Stimulated activated CD8-positive, alpha-beta memory T cell treated with anti-CD3 and anti-CD28 coated beads, Interleukin-15, amount 100 ng/mL, for 1 hour (primary cell): ENCODE data around the gene RNF141.

Experiments used
- DNase-seq: peaks from one replicate; pipeline ENCODE4 v3.0.0-alpha.2; 2020; ENCODE audit warnings: low read depth

Gene RNF141

DNA sequence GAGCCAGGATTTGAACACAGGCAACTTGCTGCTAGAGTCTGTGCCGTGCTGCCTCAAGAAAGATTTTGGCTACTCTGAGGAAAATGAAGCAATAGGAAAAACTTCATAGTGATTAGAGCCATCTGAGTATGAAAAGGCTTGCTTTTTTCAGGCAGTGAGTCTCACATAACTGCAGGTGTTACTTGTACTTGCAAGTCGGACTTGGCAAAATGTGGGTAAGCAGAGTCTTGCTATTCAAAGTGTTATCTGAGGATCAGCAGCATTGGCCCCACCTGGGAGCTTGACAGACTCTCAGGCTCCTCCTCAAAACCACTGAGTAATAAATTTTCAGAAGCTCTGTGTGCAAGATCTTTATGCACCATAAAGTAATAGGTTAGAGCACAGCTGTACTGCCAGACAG lies 18.1 kb downstream of the RNF141 start:
- no peak for DNase-seq

DNA sequence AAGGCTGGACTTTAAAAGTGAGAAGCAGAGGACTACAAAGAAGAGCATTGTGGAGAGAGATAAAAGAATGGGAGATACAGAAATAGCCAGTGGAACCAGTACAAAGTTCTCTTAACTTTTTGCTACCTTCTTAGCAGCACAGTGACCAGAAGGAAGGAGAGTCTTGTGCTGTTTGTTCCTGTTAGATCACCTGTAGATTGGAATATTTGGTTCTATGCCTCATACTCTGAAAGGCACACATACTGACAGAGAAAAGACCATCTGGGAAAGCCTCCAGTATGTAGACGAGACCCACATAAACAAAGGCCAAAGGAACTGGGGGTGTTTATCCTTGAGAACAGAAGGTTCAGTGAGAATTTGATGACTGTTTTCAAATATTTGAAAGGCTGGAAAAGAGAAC lies 18.7 kb downstream of the RNF141 start:
- DNase-seq, result no peak

DNA sequence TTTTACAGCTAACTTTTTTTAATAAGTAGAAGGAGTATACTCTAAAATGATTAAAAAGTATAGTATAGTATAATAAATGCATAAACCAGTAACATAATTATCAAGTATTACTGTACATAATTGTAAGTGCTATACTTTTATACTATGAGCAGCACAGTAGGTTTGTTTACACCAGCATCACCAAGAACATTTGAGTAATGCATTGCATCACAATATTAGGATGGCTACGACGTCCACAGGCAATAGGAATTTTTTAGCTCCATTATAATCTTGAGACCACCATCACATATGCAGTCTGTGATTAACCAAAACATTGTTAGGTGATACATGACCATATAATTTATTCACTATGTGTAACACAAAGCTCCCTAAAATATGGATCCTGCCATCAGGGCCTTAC lies 20.4 kb downstream of the RNF141 start:
- DNase-seq, result no peak

DNA sequence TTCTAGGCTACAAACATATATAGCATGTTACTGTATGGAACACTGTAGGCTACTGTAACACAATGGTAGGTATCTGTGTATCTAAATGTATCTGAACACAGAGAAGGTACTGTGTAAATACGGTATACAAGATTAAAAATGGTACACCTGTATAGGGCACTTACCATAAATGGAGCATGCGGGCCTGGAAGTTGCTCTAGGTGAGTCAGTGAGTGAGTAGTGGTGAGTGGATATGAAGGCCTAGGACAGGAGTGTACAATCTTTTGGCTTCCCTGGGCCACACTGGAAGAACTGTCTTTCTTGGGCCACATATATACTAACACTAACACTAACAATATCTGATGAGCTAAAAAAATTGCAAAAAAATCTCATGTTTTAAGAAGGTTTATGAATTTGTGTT lies 21.4 kb downstream of the RNF141 start:
- DNase-seq, result no peak

DNA sequence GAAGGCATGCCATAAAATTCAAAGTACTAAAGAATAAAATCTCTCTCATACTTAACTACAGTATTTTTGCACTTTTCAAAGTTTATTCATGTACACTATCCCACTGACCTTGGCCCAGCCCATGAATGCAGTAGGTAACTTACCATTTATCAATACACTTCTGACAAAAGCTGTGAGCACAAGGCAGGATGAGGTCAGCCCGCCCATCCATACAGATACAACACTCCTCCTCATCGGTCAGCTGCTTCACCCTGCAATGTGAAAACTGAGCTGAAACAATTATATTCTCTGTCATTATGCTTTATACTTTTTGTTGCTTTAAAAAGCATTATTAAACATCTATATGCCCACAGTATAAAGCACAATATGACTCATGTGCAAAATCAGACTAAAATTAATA lies 22.1 kb downstream of the RNF141 start:
- no peak for DNase-seq

DNA sequence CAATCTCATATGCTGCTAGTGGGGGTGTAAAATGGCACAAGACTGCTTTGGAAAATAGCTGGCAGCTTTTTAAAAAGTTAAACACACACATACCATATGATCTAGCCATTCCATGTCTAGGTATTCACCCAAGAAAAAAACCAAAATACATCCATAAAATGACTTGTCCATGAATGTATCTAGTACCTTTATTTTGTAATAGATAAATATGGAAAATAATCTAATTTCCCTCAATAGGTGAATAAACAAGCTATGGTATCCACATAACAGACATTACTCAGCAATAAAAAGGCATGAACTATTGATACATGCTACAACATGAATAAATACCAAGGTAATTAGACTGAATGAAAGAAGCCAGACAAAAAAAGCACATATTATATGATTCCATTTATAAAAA lies 22.9 kb downstream of the RNF141 start:
- DNase-seq, result no peak

DNA sequence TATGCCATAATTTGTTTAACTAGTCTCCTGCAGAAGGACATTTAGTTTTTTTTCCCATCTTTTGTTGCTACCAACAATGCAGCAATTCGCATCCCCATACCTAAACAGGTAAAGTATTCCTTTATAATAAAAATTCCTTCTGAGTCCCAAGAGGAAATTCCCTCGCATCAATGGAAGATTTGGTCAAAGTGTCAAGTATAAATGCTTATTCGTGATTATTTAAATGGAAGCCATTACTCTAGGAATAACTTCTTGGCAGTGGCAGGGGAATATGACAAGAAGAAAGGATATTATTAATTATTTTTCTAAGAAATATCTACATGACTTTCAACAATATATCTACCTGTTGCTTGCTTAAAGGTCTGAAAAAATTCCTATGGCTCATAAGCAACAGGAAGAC lies 25.6 kb downstream of the RNF141 start:
- DNase-seq, result no peak

DNA sequence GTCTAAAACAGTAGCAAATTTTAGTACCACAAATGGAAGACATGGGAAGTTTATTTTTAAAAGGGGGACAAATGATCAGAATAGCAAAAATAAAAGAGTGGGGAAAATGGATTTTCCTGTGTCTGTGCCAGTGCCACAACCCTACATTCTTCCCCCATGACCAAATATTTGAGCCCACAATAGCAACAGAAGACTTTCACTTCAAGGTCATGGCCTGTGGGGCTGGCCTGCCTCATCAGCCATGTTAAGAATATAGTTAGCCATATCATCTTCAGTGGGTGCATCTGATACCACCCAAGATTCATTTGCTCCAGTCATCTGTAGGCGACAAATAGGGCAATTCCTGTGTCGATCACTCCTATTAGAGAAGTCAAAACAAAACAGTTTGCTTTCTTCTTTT lies 26.3 kb downstream of the RNF141 start:
- DNase-seq, result no peak

DNA sequence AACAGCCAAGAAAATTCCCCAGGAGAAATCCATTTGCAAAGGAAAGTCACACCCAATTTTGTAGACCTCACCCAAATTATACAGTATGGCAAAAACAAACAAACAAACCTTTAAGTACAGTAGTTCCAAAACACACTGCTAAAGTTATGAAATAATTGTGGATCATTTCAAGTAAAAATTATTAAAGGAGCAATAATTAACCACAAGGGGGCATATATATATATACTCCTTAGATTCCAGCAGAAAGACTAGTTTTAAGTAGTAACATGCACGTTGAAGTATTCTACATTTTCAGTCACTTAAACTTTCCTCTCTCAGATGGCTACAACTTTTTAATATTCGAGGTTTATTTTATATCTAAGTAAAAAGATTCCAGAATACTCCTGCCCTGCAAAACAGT lies 26.8 kb downstream of the RNF141 start:
- no peak for DNase-seq

DNA sequence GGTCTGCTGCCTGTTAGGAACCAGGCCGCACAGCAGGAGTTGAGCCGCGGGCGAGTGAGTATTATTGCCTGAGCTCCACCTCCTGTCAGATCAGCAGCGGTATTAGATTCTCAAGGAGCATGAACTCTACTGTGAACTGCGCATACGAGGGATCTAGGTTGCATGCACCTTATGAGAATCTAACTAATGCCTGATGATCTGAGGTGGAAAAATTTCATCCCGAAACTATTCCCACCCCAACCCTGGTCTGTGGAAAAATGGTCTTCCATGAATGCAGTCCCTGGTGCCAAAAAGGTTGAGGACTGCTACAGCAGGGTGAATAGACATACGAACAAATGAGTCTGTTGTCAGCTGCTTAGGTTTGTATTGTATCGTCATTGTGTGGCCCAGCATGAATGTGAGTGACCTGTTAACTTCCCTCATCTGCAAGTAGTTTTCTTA lies 29.8 kb downstream of the RNF141 start:
- DNase-seq, result no peak

DNA sequence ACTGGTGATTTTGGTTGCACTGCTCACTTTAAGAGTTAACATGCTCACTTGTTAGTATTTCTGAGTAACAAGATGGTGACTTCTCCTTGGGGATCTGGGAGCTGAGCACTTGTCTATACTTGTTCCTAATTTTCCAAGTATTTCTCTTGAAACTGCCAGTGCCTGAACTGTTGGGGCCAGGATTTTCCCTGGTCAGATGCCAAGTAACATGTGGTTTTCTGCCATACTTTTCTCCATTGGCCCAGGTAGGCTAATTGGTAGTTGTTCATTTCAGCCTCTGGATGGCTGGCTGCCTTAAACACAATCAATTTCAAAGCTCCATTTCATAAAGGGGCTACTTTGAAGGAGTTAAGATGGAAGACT lies 35.0 kb downstream of the RNF141 start:
- no peak for DNase-seq

DNA sequence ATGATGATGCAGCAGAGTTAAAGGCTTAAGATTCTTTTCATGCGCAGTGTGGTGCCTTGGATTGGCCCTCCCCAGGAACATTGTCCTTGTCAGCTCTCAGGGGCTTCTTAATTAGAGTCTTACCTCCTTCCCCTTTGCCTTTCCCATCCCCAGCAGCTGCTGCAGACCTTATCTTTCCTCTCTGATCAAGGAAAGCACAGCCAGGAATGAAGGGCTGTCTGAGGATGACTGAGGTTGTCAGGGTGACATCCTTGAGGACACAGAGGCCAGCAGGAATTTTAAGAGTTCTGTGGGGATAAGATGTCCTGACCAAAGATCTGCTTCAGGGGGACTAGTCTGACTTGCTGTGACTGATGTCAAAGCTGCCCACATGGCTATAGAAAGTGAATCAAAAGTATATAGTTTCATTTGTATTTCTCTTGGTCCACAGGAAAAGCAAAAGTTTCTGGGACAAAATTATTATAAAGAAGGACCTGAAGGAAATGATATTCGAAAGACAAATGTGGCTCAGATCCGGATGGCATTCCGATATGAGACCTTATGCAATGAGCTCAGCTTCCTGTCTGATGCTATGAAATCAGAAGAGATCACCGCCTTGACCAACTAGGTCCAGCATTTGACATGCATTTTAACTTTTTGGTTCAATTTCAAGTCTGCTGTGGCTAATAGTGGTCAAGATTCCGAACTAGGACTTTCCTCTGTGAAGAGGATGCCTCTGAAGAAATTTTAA lies 35.5 kb downstream of the RNF141 start:
- DNase-seq, result no peak

DNA sequence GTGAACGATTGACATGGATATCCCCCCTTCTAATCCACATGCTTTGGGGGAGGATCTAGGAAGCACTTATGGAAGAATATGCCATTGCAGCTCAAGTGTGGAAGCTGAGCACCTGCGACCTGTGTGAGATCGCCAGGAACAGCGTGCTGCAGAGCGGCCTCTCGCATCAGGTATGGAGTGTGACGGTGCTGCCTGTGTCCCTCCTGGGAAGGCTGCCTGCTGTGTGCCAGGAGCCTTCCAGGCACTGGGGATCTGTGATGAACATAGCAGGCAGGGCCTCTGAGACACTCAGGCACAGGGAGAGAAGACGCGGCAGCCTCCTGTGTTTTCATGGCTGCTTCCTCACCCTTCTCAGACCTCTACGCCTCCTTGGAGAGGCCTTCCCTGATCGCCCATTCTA lies 36.5 kb downstream of the RNF141 start:
- no peak for DNase-seq

DNA sequence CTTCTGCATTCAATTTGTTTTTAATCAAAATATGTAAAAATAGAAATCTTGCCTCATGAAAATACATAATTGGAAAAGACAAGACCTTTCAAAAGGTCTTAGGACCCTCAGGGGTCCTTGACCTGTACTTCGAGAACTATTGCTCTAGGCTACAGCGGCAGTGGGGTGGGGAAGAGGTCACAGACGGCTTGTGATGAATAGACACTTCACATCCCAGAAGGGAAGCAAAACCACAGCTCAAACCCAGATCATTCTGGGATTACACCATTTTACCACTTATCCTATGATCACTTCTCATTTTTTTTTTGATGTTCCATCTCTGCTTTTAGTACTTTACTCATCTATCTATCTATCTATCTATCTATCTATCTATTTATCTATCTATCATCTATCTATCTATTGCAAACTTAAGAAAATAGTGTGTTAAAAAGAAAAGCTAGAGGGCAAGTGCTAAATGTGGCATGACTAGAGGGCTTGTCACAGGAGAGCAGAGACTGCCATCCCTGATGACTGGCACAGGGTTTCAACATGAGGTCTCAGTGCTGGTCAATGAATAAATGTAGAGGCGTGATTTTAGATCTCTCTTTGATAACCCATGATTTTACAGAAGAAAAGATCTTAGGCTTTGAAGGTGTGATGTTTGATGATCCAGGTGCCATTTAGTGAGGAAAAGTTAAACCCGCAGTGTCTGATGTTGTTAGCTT lies 37.1 kb downstream of the RNF141 start:
- DNase-seq, result no peak

DNA sequence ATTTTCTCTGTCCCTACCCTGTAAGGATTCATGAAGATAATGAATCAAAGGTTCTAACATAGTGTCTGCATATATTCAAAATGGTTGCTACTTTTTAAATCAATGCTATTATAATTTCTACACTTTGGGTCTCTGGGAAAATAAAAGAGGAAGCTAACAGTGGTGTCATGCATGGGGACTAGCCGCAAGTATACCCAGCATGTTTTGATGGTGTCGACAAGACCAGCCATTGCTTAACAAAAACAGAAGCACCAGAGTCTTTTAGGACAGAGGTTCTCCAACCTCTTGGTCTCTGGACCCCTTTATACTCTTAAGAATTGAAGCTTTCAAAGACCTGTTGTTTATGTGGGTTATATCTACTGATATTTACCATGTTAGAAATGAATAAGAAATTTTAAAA lies 37.8 kb downstream of the RNF141 start:
- DNase-seq, result no peak

DNA sequence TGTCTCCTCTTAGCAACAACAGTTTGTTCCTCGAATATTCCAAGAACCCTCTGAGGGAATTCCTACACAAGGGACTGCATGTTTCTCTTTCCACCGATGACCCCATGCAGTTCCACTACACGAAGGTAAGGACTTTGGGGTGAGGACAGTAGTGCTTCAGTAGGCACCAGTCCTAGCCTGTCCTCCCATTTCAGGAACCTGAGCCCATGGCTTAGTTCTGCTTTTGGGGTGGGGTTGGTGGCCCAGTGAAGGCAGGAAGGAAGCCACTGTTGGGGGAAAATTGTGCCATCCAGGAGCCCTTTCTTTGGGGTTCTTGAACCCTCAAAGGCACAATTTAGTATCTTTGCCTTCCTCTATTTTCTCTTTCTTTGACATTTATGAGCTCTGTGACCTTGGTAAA lies 38.2 kb downstream of the RNF141 start:
- DNase-seq, result no peak

DNA sequence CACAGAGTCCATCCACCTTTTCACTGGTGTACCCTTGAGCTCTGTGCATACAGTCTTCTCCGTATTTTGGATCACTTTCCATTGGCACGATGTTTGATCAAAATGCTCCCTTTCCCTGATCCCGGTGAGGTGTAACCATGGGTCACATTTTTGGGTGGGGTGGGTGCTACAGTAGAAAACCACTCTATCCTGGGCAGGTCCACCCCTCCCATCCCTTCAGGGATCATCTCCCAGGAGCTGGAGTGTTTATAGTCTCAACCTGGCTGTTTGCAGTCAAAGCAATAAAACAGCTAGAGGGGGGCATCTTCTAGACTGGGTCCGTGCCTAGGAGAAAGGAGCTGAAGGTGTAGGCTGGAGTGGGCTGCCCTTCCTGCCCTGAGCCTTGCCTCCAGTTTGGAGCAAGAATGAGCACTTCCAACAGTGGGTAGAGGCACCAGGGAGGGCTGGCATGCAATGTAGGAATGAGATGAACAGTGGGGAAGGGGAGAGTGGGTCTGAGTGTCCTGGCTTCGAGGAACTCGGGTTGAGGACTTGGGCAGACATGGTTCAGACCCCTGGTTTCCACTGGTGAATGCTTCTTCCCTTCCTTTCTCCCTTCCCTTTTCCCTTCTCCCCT lies 38.8 kb downstream of the RNF141 start:
- no peak for DNase-seq

DNA sequence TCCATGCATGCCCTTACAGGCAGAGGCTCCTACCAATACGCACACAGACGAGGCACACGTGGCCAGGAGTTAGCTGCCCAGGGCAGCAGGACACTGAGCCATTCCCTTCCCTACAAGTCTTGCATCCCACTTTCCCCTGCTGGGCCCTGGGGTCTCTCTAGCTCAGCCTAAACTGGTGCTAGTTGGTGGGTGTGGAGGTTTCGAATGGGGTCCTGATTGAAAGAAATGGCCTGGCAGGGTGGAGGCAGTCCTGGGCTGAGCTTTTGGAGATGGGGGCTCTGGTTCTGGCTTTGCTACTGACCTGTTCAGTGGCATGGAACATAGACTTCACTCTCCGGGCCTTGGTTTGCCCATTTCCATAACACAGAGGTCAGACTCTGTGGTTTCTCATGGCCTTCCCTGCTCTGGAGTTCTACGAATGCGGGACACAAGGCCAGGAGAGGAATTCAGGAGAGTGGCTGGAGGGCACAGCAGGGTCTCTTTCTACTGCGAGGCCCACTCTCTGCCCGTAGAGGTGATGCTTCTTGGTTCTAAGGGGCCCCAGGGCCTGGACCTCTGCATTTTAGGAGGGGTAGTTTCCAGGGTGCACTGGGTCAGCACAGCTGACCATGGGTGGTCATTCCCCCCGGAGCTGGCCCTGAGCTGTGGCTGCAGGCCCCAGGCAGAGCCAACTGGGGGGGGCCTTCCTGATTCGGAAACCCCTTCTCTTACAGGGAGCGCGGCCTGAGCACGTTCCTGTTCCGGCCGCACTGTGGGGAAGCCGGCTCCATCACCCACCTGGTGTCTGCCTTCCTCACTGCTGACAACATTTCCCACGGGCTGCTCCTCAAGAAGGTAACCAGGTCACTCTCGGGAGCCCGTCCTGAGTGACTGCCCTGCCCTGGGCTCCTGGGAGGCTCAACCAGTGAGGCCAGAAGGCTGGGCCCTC lies 40.0 kb downstream of the RNF141 start:
- no peak for DNase-seq

DNA sequence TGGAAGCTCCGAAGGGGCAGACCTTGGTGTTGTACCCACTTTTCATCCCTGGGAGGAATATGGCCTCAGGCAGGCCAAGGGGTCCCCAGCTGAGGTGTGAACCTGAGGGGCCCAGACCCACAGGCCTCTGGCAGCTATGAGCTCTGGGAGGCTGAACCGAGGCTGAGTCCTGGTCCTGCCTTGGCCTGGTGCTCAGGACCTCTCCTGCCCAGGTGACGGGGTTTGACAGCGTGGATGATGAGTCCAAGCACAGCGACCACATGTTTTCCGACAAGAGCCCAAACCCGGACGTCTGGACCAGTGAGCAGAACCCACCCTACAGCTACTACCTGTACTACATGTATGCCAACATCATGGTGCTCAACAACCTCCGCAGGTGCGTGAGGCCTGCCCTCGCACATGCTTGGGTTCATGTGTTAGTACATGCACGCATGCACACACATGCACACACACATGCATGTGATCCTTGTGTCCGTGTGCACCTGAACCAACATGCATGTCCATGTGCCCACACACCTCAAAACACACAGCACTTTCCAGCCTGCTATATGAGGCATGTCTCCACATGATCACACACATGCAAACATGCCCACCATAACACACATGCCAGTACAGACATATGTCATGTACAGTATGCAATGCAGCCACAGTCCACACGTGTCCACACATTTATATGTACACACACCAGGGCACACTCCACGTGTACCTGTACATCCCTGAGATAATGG lies 40.9 kb downstream of the RNF141 start:
- DNase-seq, result no peak

DNA sequence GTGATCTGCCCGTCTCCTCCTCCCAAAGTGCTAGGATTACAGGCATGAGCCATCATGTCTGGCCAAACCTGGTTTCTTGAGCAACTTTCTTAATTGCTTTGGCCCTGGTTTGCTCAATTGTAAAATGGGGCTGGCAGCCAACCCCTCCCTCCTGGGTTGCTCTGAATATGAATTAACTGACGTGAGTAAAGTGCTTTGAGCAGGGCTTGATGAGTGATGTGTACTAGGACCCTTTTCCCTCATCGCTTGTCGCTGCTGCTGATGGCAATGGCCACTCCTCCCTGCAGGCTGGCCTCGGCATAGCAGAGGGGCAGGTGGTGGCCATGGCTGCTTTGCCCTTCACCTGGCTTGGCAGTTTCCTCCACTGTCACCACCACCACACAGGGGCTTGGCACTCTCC lies 41.5 kb downstream of the RNF141 start:
- DNase-seq, result no peak

DNA sequence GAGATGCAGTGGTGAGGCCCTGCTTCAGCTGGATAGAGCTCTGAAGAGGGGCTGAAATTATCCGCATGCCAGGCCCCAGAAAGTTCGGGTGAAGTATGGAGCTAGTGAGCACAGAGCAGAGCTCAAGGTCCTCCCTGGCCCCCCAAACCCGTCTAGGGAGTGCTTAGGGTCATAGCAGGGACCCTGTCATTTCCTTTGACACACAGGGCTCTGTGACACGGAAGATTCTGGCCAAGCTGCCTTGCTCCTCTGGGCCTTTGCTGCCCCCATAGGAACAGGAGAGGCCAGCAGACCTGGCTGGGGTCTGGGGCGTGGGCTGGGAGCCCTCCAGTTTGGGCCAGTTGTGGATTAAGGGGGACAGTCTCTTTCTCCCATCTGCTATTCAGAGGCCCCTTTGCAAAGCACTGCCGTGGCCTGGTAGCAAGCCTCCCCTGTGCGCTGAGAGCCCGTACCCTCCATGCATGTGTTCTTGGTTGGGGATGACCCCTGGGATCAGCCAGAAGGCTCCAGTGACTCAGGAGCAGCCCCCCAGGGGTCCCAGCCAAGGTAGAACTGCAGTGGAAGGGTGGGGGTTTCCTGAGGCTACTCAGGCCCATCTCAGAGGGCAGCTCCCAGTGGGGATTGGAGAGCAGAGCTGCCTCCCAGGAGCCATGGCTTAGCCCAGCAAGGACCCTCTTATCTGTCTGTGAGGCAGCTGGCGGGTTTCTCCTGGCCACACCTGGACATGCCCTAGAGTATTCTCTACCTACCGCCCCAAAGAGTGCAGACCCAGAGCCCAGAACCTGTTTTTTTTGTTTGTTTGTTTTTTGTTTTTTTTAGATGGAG lies 42.3 kb downstream of the RNF141 start:
- DNase-seq, result no peak
